ENCODE data around the gene REL. TPM values are rescaled to one million over a fixed set of nuclear protein-coding genes. Genes with fewer than 3 reads are reported as not detected.
"Not testable (repeated sequence)": the region's sequence is repeated elsewhere in the genome, so short reads cannot be mapped to it uniquely, and the experiment has no call there.

REL gene
- total and polyA plus RNA-seq, 3 experiments from 2014 or later, result 25.4 to 47.6 (median 45.6) TPM

DNA sequence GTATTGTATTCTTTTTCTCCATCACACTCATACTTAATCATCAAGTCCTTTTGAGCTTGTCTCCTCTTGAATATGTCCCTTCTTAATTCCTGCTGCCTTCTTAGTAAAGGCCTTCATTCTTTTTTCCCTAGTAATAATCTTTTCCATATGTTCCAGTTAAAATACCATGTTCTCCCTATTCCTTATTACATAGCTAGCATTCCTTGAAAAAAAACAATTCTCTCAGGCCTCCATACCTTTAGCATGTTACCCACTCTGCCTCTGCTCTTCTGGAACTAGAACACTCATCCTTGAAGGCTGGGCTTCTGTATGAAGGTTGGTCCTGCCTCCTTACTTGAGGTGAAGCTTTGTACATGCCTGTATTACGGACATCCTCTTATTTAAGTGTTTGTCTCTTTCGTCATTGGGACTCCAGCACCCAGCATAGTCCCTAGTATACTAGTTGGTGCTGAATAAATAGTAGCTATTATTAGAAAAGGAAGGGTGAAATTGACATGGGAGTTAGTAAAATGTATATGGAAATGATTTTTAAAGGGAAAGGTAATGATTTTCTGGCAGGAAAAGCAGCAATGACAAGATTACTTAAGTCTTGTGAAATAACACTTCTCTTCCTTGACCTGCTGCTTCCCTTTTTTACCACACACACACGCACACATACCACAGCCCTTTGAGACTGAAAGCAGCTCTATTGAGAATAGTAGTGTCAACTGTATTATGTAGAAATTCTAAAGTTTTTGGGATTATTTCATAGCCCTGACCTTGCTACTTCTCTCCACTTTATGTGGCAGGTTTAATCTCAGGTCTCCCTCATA lies 45.6 kb downstream of the REL start:
- Mint-ChIP-seq H3K27me3 (no peaks in the 10 kb centered on the region), H3K27ac (peak overlapping the region in 3 of 8 donors; percentile 38 to 83 (median 55)), H3K4me3 (no peak overlapping the region), H3K36me3 (peaks cover 30 to 53% (median 36%) of the 10 kb centered on the region in 3 donors), H3K4me1 (peaks cover 0 to 3% (median 0%) of the 10 kb centered on the region in 3 donors), H3K9me3 (no peaks in the 10 kb centered on the region)
- Histone ChIP-seq H3K27me3 (ENCODE audit: insufficient read depth, low read length, poor library complexity, severe bottlenecking) (no peaks in the 10 kb centered on the region), H3K27ac (ENCODE audit: low read depth, low read length) (no peak overlapping the region), H3K9me3 (ENCODE audit: low read length) (no peaks in the 10 kb centered on the region), H3K36me3 (ENCODE audit: insufficient read depth, low read length) (peaks cover 24% of the 10 kb centered on the region), H3K4me1 (ENCODE audit: insufficient read depth, low read length) (no peaks in the 10 kb centered on the region), H3K4me3 (ENCODE audit: low read length) (no peak overlapping the region)
- DNase-seq, result no peak
- POLR2A ChIA-PET, result no interaction called here
- CTCF ChIA-PET, result no interaction called here

DNA sequence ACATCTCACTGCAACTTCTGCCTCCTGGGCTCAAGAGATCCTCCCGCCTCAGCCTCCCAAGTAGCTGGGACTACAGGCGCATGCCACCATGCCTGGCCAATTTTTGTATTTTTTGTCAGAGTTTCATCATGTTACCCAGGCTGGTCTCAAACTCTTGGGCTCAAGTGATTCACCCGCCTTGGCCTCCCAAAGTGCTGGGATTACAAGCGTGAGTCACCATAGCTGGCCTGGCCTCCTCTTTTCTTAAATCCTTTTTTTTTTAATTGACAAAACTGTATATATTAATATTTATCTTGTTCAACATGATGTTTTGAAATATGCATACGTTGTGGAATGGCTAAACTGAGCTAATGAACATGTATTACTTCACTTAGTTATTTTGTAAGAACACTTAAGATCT lies 50.7 kb downstream of the REL start:
- DNase-seq; H3K27me3 Mint-ChIP-seq; H3K27ac ChIP-seq (ENCODE audit: low read depth, low read length); H3K27me3 ChIP-seq (ENCODE audit: insufficient read depth, low read length, poor library complexity, severe bottlenecking); H3K4me3 Mint-ChIP-seq; H3K4me1 ChIP-seq (ENCODE audit: insufficient read depth, low read length); H3K36me3 ChIP-seq (ENCODE audit: insufficient read depth, low read length); H3K9me3 ChIP-seq (ENCODE audit: low read length); H3K4me3 ChIP-seq (ENCODE audit: low read length); CTCF ChIA-PET; H3K9me3 Mint-ChIP-seq: not testable (repeated sequence)
- Mint-ChIP-seq H3K27ac (peak overlapping the region in 2 of 8 donors; percentile 65 to 74), H3K36me3 (peaks cover 10 to 40% (median 20%) of the 10 kb centered on the region in 3 donors), H3K4me1 (peaks cover 7 to 21% (median 11%) of the 10 kb centered on the region in 3 donors)
- POLR2A ChIA-PET, result interaction anchor here (0.6 to 1.6 kb wide), 2 partner anchors 13 to 135 kb away, joined by 3 read pairs; no protein-coding TSS in a partner anchor

DNA sequence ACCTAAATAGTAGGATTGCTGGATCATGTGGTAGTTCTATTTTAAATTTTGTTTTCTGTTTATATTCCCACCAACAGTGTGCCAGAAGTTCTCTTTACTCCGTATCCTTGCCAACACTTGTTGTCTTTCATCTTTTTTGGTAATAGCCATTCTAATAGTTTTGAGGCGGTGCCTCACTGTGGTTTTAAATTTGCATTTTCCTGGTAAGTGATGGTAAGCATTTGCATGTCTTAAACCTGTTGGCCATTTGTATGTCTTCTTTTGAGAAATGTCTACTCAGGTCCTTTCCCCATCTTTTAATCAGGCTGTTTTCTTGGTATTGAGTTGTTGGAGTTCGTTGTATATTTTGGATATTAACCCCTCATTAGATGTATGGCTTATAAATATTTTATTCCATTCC lies 51.6 kb downstream of the REL start:
- H3K27ac Mint-ChIP-seq, result peak overlapping the region in 3 of 8 donors; percentile 2 to 78 (median 70)
- no peak overlapping the region for H3K4me3 Mint-ChIP-seq
- Histone ChIP-seq H3K9me3 (ENCODE audit: low read length) (no peaks in the 10 kb centered on the region), H3K27ac (ENCODE audit: low read depth, low read length) (no peak overlapping the region), H3K4me1 (ENCODE audit: insufficient read depth, low read length) (no peaks in the 10 kb centered on the region), H3K27me3 (ENCODE audit: insufficient read depth, low read length, poor library complexity, severe bottlenecking) (no peaks in the 10 kb centered on the region), H3K4me3 (ENCODE audit: low read length) (no peak overlapping the region), H3K36me3 (ENCODE audit: insufficient read depth, low read length) (no peaks in the 10 kb centered on the region)
- ChIA-PET POLR2A (interaction anchor here (1.6 kb wide), 1 partner anchor 12 kb away, joined by 3 read pairs; no protein-coding TSS in a partner anchor), CTCF (no interaction called here)
- H3K36me3 Mint-ChIP-seq, result peaks cover 1 to 38% (median 14%) of the 10 kb centered on the region in 3 donors
- no peaks in the 10 kb centered on the region for H3K9me3 Mint-ChIP-seq
- no peak for DNase-seq
- peaks cover 10 to 30% (median 16%) of the 10 kb centered on the region in 3 donors for H3K4me1 Mint-ChIP-seq
- no peaks in the 10 kb centered on the region for H3K27me3 Mint-ChIP-seq

DNA sequence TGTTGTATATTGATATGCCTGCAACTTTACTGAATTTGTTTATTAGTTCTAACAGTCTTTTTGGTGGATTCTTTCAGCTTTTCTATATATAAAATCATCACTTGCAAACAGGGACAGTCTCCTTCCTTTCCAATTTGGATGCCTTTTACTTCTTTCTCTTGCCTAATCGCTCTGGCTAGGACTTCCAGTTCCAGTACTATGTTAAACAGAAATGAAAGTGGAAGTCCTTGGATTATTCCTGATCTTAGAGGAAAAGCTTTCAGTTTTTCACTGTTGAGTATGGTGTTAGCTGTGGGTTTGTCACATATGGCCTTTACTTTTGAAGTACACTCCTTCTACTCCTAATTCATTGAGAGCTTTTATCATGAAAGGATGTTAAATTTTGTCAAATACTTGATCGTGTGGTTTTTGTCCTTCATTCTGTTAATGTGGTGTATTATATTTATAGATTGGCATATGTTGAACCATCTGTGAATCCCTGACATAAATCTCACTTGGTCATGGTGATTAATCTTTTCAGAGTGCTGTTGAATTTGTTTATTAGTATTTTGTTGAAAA lies 52.9 kb downstream of the REL start:
- no peak for DNase-seq
- Histone ChIP-seq H3K27me3 (ENCODE audit: insufficient read depth, low read length, poor library complexity, severe bottlenecking) (no peaks in the 10 kb centered on the region), H3K4me3 (ENCODE audit: low read length) (no peak overlapping the region), H3K9me3 (ENCODE audit: low read length) (no peaks in the 10 kb centered on the region), H3K27ac (ENCODE audit: low read depth, low read length) (no peak overlapping the region), H3K36me3 (ENCODE audit: insufficient read depth, low read length) (no peaks in the 10 kb centered on the region), H3K4me1 (ENCODE audit: insufficient read depth, low read length) (no peaks in the 10 kb centered on the region)
- H3K9me3 Mint-ChIP-seq, result no peaks in the 10 kb centered on the region
- H3K4me3 Mint-ChIP-seq, result no peak overlapping the region
- H3K4me1 Mint-ChIP-seq, result peaks cover 21 to 37% (median 23%) of the 10 kb centered on the region in 3 donors
- peak overlapping the region in 4 of 8 donors; percentile 10 to 64 (median 31) for H3K27ac Mint-ChIP-seq
- H3K36me3 Mint-ChIP-seq, result peaks cover 0 to 40% (median 19%) of the 10 kb centered on the region in 3 donors
- POLR2A ChIA-PET, result no interaction called here
- H3K27me3 Mint-ChIP-seq, result no peaks in the 10 kb centered on the region
- CTCF ChIA-PET, result no interaction called here

DNA sequence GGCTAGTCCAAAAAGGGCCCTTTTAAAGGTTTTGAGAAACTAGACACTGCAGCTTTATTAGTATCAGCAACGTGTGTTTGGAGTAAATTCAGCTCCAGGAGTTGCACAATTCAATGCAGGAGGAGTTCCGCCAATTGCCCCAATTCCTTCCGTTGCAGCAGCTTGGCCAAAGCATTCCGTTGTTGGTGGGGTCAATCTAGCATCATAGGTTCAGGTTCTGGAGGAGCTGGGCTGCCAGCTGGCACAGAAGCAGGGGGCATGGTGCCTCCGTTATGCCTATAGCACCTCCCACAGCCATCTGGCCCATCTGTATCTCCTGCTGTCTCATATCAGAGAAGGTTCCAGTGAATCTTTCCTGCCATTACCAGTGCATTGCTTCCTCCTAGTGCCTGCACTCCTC lies 55.4 kb downstream of the REL start:
- CTCF ChIA-PET, result interaction anchor here (1.0 kb wide), 1 partner anchor 19 kb away, joined by 3 read pairs; no protein-coding TSS in a partner anchor
- no peak overlapping the region for H3K27ac Mint-ChIP-seq
- H3K27ac ChIP-seq (ENCODE audit: low read depth, low read length), result no peak overlapping the region

DNA sequence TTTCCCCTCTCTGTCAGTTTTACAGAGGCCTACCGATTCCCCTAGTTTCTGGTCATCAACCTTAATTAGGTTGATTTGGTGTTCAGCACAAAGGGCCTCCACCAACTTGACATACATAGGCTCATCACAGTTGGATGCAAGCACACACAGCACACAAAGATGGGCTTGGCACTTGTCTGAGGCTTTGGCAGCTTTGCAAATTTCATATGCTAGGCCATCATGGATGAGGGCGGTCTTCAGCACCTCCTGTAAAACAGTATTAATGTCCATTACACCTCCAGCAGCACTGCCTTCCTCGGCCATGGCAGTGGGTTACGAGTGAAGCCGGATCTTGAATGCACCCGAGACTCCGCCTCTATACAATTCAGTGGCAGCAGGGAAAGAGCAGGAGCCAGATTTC lies 56.9 kb downstream of the REL start:
- Mint-ChIP-seq H3K9me3 (no peaks in the 10 kb centered on the region), H3K27ac (peak overlapping the region in 4 of 8 donors; percentile 9 to 78 (median 40)), H3K4me3 (peak overlapping the region in 1 of 7 donors; percentile 46), H3K36me3 (peaks cover 0 to 37% (median 18%) of the 10 kb centered on the region in 3 donors), H3K27me3 (no peaks in the 10 kb centered on the region), H3K4me1 (peaks cover 26 to 39% (median 27%) of the 10 kb centered on the region in 3 donors)
- Histone ChIP-seq H3K27me3 (ENCODE audit: insufficient read depth, low read length, poor library complexity, severe bottlenecking) (no peaks in the 10 kb centered on the region), H3K4me3 (ENCODE audit: low read length) (no peak overlapping the region), H3K9me3 (ENCODE audit: low read length) (no peaks in the 10 kb centered on the region), H3K4me1 (ENCODE audit: insufficient read depth, low read length) (no peaks in the 10 kb centered on the region), H3K27ac (ENCODE audit: low read depth, low read length) (no peak overlapping the region), H3K36me3 (ENCODE audit: insufficient read depth, low read length) (no peaks in the 10 kb centered on the region)
- CTCF ChIA-PET, result no interaction called here
- POLR2A ChIA-PET, result no interaction called here
- no peak for DNase-seq

More for the DNA sequence above, 55.4 kb downstream of the REL start:
- Mint-ChIP-seq H3K4me3 (no peak overlapping the region), H3K27me3 (no peaks in the 10 kb centered on the region), H3K9me3 (no peaks in the 10 kb centered on the region), H3K36me3 (peaks cover 0 to 38% (median 19%) of the 10 kb centered on the region in 3 donors), H3K4me1 (peaks cover 27 to 42% (median 29%) of the 10 kb centered on the region in 3 donors)
- no peaks in the 10 kb centered on the region for H3K4me1 ChIP-seq (ENCODE audit: insufficient read depth, low read length)
- POLR2A ChIA-PET, result interaction anchor here (0.7 kb wide), 1 partner anchor 54 kb away, joined by 3 read pairs; no protein-coding TSS in a partner anchor
- no peaks in the 10 kb centered on the region for H3K27me3 ChIP-seq (ENCODE audit: insufficient read depth, low read length, poor library complexity, severe bottlenecking)
- no peaks in the 10 kb centered on the region for H3K36me3 ChIP-seq (ENCODE audit: insufficient read depth, low read length)
- no peaks in the 10 kb centered on the region for H3K9me3 ChIP-seq (ENCODE audit: low read length)
- no peak for DNase-seq
- no peak overlapping the region for H3K4me3 ChIP-seq (ENCODE audit: low read length)

DNA sequence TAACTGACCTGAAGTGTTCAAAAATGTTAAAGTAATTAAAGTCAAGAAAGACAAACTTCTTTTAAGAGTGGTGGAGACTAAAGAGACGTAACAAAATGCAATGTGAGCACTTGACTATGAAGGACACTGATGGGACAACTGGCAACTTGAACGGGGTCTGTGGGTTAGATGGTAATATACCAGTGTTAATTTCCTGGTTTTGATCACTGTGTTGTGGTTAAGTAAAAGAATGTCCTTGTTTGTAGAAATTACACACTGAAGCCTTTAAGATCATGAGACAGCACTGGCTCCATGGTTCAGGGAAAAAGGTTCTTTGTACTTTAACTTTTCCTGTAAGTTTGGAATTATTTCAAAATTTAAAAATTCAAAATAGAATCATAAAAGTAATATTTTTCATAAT lies 58.2 kb downstream of the REL start:
- no peak overlapping the region for H3K27ac Mint-ChIP-seq
- peaks cover 0 to 34% (median 19%) of the 10 kb centered on the region in 3 donors for H3K36me3 Mint-ChIP-seq
- no peak overlapping the region for H3K27ac ChIP-seq (ENCODE audit: low read depth, low read length)
- CTCF ChIA-PET, result no interaction called here
- POLR2A ChIA-PET, result no interaction called here
- no peaks in the 10 kb centered on the region for H3K27me3 ChIP-seq (ENCODE audit: insufficient read depth, low read length, poor library complexity, severe bottlenecking)
- no peaks in the 10 kb centered on the region for H3K27me3 Mint-ChIP-seq
- H3K4me3 Mint-ChIP-seq, result no peak overlapping the region
- H3K4me1 ChIP-seq (ENCODE audit: insufficient read depth, low read length), result no peaks in the 10 kb centered on the region
- no peaks in the 10 kb centered on the region for H3K36me3 ChIP-seq (ENCODE audit: insufficient read depth, low read length)
- no peak for DNase-seq
- H3K9me3 Mint-ChIP-seq, result no peaks in the 10 kb centered on the region
- H3K4me1 Mint-ChIP-seq, result peaks cover 19 to 29% (median 23%) of the 10 kb centered on the region in 3 donors
- H3K9me3 ChIP-seq (ENCODE audit: low read length), result no peaks in the 10 kb centered on the region
- no peak overlapping the region for H3K4me3 ChIP-seq (ENCODE audit: low read length)

DNA sequence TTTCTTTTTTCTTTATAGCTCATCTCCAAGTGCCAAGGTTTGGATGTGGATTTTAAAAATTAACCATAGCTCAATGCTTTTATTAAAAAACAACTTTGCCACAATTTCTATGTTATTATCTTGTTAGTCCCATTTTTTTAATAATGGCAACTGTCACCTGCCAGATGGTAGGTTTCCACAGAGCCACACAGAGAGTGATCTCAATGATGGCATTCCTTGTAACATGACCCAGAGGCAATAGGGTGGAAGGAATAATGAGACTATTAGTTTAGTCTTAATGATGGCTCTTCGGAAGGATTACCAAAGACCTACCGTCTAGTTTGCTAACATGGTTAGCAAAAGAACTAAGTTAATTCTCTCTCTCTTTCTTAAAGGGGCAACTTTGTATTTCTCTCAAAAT lies 64.0 kb downstream of the REL start:
- Histone ChIP-seq H3K36me3 (ENCODE audit: insufficient read depth, low read length) (no peaks in the 10 kb centered on the region), H3K4me1 (ENCODE audit: insufficient read depth, low read length) (peaks cover 11% of the 10 kb centered on the region), H3K27me3 (ENCODE audit: insufficient read depth, low read length, poor library complexity, severe bottlenecking) (no peaks in the 10 kb centered on the region), H3K4me3 (ENCODE audit: low read length) (no peak overlapping the region), H3K27ac (ENCODE audit: low read depth, low read length) (no peak overlapping the region), H3K9me3 (ENCODE audit: low read length) (no peaks in the 10 kb centered on the region)
- no peak overlapping the region for H3K27ac Mint-ChIP-seq
- DNase-seq, result no peak
- ChIA-PET POLR2A (interaction anchor here (0.5 to 1.1 kb wide), 2 partner anchors 11 to 12 kb away, joined by 3 read pairs; no protein-coding TSS in a partner anchor), CTCF (no interaction called here)
- H3K9me3 Mint-ChIP-seq, result no peaks in the 10 kb centered on the region
- H3K27me3 Mint-ChIP-seq, result no peaks in the 10 kb centered on the region
- no peak overlapping the region for H3K4me3 Mint-ChIP-seq
- peaks cover 17 to 28% (median 23%) of the 10 kb centered on the region in 3 donors for H3K4me1 Mint-ChIP-seq
- H3K36me3 Mint-ChIP-seq, result peaks cover 7 to 13% (median 10%) of the 10 kb centered on the region in 3 donors

Measured in CD8-positive, alpha-beta memory T cell (primary cell).